Left renal cortex interstitium (tissue), 4 donors: ENCODE data around the gene PLCL2. TPM values are rescaled to one million over a fixed set of nuclear protein-coding genes. Genes with fewer than 3 reads are reported as not detected.

Experiments
- DNase-seq, 4 donors: peaks; one replicate each; pipeline ENCODE4 v3.0.0-alpha.2; 2013; ENCODE audit warnings: low read depth in 4 of 4, low spot score in 2 of 4, missing footprints in 1 of 4
- polyA plus RNA-seq, 4 donors: library from polyadenylated mRNA; unstranded; fragments of 120-200 nt; gene quantifications; one replicate each; pipeline ENCODE4 v1.2.1, GENCODE V29; 2013; ENCODE audit not compliant: insufficient read length in 4 of 4

Gene PLCL2
- polyA plus RNA-seq = 10 to 100 TPM; 13.1 to 16.5 (median 14.9) TPM

GRCh38 chr3:16884748-16885592, at the start of gene PLCL2:
Gene PLCL2, plus strand, starts transcription at chr3:16884955. Its CDS starts 85 bp downstream, at chr3:16885040.
- peak in 1 of 4 donors; percentile 32 for DNase-seq

DNA sequence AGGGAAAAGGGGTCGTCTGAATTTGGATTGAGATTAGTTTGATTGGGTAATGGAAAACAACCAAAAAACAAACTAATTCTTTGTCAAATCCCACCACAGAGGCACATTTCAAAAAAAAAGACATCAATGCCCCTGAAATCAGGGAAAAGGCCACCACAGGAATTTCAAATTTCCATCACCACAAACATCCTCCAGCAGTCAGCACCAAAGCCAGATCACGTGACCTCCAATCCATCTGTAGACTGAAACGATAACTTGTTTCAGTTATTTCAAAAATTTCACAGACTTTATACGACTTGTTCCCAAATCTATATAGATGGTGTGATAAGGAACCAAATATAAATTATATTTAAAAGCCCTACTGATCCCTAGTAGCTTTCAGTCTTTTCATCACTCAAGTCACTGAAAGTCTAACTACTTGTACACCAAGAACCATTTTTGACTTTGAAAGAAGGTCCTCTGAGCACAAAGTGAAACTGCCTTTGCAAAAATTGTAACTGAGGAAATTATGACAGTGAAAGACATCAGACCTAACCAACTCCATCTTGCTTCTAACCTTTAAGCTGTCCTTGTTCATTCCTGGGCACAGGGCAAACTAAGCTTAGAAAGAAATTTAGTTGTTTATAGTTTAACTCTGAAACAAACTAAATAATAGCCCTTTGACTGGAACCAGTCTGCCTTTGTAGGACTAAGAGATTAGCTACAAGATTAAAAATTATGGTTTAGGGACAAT, 48.1 kb upstream of the PLCL2 start:
- no peak for DNase-seq

DNA sequence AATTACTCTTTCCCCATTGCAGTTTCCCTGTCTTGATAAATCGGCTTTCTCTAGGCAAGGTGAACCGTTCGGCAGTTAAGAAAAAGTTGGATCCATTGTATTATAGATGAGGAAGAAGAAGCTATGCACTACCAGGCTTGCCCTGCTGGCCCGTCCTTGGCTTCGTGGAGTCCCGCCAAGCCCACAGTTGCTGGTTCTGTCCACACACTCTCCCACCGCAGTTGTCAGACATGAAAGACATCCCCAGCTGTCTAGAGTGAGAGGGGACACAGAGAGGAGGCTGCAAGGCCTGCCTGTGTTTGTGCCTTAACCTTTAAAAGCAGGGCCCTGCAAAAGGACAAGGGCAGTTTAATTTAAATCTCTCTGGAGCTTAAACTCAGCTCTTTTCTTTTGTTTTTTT, 47.2 kb upstream of the PLCL2 start:
- DNase-seq = no peak

DNA sequence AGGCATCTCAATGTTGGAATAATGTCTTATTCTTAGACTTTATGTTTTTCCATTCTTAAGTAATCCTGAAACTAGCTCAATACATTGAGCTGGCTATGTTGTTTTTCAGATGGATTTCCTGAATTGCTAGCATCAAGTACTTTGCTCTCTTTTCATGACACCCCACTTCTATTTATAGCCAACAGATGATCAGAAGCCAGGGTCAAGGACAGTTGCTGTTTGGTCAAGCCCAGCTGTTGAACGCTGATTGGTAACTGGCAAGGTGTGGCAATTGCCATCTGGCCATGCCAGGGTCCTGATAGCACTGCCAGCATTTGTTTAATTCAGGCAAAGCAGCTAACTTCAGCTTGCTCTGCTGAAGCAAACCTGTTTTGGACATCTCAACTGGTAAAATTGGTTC, 46.2 kb upstream of the PLCL2 start:
- no peak for DNase-seq

GRCh38 chr3:16839271-16840100, 45.3 kb upstream of the PLCL2 start:
- no peak for DNase-seq

GRCh38 chr3:16840101-16840424, 44.7 kb upstream of the PLCL2 start:
- no peak for DNase-seq

- no peak for DNase-seq
Observed at GRCh38 chr3:16841041-16841753, 43.6 kb upstream of the PLCL2 start.

DNA sequence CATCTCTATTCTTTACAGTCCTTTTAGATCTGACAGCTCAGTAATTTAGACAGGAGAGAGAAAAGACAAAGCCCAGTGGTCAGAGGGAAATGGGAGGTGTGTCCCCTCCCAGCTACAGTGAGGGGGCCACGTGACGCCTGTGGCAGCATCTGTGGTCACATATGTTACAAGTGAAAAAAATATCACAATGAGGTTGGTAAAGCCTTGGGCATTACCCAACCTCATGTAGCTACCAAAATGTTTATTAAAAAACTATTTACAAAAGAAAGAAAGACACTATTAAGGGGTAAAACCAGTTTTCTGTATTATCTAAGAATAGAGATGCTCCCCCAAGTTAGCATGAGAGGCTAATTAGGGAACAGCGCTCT, 42.9 kb upstream of the PLCL2 start:
- no peak for DNase-seq

GRCh38 chr3:16842272-16843270, 42.2 kb upstream of the PLCL2 start:
- DNase-seq = no peak

DNA sequence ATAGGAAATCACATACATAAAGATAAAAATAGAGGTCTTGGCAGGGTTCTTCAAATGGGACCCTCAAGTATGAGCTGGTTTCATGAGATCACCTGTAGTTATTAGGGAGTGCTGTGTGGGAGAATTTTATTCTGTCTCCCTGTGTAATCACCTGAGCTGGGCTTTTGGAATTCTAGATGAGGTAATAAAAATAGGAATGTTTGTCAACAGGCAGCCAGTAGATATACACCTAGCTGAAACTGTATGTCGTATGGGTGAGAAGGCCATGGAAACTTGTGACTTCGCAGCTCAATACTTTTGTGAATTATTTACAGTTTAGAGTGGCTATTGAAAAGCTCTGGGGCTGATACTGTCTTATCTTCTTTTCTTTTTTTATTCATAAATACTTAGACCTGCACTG, 40.5 kb upstream of the PLCL2 start:
- DNase-seq = no peak

- no peak for DNase-seq
Observed at GRCh38 chr3:16844791-16845190, 40.0 kb upstream of the PLCL2 start.

GRCh38 chr3:16846373-16847080, 38.2 kb upstream of the PLCL2 start:
- no peak for DNase-seq

DNA sequence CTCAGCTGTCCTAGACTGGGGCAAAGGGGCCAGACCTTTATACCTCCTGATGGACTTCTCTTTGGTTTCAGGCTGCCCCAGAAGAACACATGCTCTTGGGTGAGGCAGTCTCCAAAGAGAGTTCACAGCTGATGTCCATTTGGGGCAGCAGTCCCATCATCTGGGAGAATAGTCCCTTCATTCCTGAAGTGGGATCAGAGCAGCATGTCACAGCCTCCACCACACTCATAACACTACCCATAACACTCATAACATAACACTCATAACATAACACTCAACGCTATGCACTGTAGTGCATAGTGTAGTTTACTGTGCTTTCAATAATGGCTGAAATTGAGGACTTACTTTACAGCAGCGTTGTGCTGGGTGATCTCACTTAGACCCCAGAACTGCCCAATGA, 36.7 kb upstream of the PLCL2 start:
- no peak for DNase-seq

DNA sequence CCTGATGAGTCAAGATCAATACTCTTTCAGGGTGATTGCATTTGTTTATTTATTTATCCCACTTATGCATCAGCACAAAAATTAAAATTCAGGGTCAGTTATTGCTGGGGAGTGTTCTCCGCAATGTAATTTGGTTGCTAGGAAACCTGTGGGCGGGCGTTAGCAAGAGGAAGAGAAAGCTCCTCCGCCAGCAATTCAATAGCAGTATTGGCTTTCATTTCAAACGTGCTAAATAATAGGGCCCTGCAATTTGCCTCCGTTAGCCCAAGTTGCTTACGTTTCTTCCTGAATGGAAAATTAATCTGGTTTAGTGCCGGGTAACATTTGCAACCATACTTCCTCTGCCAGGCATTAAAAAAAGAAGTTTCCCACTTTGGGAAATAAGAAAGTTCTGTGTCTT, 35.5 kb upstream of the PLCL2 start:
- no peak for DNase-seq

GRCh38 chr3:16849795-16850194, 35.0 kb upstream of the PLCL2 start:
- no peak for DNase-seq

DNA sequence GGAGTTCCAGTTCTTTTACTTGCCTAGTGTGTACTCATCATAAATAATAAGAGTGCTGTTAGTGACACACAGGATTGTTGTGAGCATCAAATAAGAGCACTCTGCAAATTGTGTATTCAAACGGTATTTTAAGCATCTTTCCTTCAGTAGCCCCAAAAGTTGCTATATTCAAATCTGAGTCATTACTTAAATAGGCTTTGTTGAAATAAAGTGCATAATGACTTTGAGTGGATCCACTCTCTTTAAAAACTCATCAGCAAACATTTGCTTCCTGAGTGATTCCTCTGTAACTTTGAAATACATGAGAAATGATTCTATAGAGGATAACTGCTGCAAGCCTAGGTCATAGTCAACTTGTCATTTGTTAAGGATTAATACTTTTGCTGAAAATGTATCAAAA, 29.3 kb upstream of the PLCL2 start:
- no peak for DNase-seq

GRCh38 chr3:16860234-16860633, 24.5 kb upstream of the PLCL2 start:
- no peak for DNase-seq

- DNase-seq = no peak
Observed at GRCh38 chr3:16861432-16861831, 23.3 kb upstream of the PLCL2 start.
